ENCODE data around the gene OR10D3.
A peak's percentile ranks its signal among the peaks of the same experiment; 100 is the strongest.
"Not testable (repeated sequence)": the region's sequence is repeated elsewhere in the genome, so short reads cannot be mapped to it uniquely, and the experiment has no call there.

Gene OR10D3, protein sequence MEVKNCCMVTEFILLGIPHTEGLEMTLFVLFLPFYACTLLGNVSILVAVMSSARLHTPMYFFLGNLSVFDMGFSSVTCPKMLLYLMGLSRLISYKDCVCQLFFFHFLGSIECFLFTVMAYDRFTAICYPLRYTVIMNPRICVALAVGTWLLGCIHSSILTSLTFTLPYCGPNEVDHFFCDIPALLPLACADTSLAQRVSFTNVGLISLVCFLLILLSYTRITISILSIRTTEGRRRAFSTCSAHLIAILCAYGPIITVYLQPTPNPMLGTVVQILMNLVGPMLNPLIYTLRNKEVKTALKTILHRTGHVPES

DNA sequence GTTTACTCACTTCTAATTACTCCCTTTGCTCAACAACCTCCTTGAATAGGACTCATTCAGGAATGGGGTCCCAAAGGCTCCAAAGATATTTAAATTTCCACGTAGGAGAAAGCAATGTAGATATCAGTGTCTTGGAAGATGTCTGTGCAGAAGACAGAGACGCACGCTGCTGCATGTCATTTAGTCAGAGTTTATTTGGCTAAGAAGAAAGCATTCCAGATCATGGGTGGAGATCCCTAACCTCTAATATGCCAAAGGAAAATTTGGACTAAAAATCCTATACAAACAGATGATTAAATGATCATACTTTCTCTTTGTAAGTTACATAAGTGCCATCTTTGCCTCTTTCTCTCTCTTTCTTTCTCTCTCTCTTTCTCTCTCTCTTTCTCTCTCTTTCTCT is at the start of gene OR10D3:
OR10D3 (plus strand) TSS at position 278 of the 400 bp plus-strand sequence. CDS start 1,925 bp downstream, outside the sequence.
- DNase-seq, result no peak

DNA sequence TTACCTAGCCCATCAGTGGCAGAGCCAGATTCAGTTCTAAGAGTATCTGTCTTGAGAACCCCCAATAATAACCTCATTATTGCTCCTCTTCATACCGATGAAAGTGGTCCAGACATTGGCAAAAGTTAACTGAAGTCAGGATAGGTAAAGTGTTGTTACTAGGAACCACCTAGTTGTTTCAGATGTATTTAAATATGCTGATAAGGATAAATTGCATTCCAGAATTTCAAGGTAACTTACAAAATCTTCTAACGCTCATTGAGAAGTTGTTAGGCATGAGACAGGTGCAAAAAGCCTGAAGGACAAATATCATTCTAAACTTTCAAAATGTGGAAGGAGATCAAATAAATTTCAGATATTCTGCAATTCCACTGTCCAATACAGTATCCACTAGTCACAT is 40.1 kb upstream of the OR10D3 start:
- no peak for DNase-seq

DNA sequence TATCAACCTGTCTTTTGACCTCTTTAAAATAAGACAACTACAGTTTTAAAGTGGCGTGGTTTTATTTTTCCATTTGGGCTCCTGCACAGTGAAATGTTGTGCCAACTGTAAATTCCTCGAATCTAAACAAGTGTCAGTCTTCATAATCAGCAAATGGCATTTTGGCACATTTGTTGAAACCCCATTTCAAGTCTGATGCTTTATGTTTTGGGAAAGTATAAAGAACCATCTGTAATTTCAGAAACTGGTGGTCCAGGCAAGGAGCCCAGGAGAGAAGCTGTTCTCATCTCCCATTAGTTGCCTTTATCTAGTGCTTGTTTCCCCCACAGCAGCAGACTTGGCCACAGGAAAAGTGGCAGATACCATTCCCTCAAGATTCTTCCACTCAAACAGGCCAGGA is 35.2 kb upstream of the OR10D3 start:
- no peak for DNase-seq

DNA sequence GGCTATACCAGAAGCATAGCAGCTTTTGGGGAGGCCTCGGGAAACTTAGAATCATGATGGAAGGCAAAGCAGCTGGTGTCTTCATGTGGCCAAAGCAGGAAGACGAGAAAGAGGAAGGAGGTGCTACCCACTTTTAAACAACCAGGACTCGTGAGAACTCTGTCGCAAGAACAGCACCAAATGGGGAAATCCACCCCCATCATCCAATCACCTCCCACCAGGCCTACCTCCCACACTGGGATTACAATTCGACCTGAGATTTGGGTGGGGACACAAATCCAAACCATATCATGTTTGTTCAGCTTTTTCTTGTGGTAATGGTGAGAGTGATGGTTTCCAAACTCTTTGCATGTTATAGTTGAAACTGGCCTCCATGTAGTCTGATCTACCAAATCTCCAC is 32.5 kb upstream of the OR10D3 start:
- DNase-seq, result no peak

DNA sequence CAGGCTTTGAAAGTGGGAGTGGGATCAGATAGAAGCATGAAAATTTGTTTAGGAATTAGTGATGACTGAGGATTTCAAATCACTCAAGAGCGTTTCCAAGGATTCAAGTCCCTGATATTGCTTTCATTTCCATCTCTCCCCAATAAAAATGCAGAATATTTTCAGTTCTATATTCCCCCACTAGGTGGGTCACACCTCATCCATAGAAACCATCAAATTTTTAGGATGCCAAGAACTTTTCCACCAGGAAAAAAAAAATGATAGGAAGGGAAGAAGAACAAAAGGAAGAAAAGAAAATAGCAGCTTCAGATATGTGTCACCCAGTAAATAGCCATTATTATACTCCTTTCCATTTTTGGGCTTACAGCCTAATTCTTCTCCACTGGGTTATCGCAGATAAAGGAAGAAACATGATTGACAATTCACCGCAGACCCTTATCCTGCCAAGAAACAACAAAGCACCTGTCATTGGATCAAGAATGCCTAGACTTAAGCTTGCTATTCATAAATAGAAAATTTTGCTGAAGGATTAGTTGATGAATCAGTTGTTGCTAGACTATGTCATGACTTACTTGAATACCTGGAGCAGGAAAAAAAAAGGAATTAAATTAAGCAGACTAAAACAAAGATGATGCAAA is 30.3 kb upstream of the OR10D3 start:
- DNase-seq, result no peak

DNA sequence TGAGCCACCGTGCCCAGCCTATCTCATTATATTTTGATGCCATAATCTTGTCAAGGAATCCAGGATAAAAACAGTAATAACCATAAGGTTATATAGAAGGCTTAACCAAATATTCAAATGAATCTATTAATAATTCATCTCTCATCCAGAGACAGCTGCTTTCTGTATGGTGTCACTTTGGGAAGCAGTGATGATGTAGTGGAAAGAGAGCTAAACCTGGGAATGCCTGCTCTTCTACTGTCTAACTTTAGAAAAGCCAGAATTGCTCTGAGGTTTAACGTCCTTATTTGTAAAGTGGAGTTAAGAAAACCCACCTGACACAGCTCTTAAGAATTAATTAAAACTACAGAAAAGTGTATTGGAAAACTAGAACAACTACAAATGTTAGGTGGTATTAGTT is 29.3 kb upstream of the OR10D3 start:
- DNase-seq, result no peak

DNA sequence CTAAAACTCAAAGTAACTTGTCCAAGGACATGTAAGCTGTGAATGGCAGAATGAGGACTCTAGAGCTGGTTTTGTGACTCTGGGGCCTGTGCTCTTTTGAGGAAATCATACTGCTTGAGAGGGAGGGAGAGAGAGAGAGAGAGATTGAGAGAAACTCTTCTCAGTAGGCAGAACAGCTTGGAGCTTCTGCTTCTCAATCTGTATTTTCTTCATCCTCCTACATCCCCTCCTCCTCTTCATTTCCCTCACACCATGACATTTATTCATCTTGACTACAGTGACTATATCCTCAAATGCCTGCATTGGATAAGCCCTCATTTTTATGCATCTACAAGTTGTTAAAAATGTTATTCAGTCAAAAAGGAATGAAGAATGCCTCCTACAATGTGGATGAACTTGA is 23.7 kb upstream of the OR10D3 start:
- no peak for DNase-seq

DNA sequence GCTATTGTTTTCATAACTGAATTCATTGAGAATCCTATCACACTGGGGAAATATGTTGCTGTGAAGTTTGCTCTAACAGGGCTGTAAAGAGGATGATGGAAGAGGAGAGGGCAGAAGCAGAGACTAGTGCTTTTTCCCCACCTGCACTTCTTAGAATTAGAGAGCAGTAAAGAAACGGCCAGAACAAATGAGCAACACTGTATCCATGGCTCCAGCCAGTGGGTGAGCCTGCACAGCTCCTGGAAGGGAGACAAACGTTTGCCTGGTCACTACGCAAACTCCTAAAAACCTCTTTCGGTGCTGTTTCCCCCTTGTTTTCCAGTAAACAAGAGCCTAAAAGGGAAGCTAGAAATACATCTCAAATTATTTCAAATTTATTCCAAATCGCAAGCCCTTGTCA is 22.2 kb upstream of the OR10D3 start:
- DNase-seq, result no peak

DNA sequence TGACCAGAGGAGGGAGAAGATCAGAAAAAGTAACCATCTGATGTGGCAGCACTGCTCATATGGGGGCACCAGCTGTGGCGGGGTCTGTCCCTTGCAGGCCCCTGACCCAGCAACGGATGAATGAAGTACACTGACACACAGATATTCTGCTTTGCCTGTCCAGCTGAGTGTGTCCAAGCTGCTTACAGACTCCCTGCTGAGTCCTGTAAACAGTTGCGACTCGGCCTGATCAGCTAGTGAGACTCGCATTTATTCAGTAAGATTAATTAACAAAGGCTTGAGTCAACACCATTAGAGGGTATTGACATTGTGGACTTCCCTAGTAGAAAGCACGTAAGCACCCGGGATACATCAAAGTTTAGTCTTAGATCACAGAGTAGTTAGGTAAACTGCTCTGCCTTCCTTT is 15.3 kb upstream of the OR10D3 start:
- no peak for DNase-seq

DNA sequence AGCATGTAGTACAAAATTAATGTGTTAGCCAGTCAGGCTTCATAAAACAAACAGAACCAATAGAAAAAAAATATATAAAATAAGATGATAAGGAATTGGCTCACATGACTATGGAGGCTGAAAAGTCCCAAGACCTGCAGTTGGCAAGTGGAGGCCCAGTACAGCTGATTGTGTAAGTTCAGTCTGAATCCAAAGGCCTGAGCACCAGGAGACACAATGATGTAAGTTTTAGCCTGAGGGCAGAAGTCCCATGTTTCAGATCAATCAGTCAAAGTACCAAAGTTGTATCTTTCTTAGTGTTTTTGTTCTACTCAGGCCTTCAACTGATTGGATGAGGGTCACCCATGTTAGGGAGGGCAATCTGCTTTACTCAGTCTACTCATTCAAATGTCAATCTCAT is 14.3 kb upstream of the OR10D3 start:
- no peak for DNase-seq

DNA sequence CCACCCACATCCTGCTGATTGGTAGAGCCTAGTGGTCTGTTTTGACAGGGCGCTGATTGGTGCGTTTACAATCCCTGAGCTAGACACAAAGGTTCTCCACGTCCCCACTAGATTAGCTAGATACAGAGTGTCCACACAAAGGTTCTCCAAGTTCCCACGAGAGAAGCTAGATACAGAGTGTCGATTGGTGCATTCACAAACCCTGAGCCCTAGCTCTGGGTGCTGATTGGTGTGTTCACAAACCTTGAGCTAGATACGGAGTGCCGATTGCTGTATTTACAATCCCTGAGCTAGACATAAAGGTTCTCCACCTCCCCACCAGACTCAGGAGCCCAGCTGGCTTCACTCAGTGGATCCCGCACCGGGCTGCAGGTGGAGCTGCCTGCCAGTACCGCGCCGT is 12.8 kb upstream of the OR10D3 start:
- DNase-seq, result not testable (repeated sequence)

DNA sequence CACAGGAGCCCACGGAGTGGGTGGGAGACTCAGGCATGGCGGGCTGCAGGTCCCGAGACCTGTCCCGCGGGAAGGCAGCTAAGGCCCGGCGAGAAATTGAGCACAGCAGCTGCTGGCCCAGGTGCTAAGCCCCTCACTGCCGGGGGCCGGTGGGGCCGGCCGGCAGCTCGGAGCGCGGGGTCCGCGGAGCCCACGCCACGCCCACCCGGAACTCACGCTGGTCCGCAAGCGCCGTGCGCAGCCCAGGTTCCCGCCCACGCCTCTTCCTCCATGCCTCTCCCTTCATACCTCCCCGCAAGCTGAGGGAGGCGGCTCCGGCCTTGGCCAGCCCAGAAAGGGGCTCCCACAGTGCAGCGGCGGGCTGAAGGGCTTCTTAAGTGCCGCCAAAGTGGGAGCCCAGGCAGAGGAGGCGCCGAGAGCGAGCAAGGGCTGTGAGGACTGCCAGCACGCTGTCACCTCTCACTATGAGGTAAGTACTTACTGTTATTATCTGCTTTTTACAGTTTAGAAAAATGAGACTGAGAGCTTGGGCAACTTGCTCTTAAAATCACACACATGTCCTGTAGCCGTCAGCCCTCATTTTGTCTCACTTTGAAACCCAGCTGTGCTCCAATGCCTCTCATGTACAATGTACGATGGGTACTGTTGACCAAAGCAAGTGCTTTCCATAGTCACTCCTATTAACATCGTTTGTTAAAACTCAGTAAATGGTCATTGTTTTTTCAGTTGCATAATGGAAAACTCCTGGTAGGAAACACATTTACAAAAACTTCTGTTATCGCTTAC is 12.2 kb upstream of the OR10D3 start:
- DNase-seq, result no peak

DNA sequence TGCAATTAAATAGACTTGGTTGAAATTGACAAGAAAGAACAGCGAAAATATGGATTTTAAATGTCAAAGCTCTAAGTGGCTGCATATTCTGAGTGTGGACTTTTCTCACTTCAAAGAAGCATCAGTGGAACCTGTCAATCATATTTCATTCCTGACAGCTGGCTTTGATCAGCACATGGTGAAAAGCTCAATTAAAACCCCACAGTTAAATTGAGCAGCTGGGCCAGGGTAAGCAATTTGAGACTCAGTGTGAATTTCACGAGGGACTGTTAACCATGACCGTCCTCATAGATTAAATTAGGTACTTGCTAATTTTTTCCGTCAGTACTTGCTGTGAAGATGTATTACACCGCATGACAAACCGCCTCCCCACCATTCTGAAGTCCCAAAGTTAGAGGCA is 11.0 kb upstream of the OR10D3 start:
- DNase-seq, result no peak

DNA sequence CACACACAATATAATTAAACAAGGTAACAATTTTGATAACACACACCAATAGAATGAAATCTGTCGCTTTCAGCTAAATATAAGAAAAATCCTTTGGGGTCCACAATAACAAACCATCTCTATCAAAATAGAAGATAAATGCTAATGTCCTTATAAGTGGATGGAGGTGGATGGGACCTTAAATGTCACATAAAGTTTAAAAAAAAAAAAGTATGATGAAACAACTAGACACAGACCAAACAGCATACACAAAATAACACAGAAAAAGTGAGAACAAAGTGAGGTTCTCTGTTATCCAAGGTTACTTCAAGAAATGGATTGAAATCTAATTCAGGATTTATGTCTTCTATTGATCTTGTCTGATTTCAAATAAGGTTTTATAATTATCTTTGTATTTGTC is 10.5 kb upstream of the OR10D3 start:
- DNase-seq, result no peak

DNA sequence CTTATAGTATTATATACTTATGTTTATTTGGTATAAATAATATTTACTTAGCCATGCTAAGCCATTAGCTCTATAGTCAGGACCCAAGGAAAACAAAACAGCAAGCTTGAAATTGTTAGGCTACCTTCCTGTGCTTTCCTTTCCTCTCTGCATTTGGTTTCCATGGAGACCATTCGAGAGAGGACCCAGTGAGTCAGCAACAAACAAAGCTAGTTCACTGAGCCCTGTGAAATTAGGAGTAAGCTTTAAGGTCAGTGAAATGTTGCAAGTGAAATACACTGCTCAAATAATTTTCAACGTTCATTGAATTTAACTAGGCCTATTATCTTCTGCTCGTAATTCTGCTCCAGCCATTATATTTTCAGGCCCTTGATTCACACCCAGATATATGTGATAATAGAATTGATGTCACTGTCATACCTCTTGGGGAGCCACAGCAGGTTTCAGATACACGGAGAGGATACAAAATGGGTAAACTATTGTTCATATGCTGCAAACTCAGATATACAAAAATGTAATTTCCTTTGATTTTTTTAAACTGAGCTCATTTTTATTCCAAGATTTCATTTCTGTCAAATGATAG is 9.1 kb upstream of the OR10D3 start:
- DNase-seq, result peak; percentile 1

DNA sequence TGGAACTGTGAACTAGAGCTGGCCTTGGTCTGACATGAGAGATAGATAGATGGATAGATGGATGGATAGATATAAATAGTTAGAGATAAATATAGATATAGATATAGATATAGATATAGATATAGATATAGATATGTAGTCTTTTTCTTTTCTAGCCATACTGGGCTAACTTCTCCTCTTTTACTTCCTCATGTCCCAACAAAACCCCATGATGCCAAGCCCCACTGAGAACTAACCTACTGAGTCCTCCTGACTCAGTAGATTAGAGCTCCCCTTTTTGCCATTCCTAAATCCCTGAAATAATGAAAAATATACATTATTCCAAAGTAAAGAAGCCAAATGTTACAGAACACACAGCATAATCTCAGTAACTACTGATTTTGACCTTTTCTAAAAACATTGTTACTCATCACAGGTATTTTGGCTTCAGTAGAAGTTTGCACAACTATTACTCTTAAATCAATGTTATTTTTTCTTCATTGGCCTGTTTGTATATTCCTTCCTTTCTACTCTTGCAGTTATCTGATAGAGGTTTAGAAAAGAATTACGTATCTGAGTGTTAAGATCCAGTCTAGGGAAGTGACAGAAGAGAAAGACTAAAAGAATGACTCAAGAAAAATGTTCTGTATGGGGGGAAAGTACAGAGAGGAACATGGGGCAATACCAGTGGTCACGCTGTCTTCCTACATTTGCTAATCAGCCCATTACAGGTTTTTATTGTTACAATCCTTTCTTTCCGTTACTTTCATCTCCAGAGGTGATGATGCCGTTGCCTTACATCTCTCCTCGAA is 6.0 kb upstream of the OR10D3 start:
- no peak for DNase-seq

DNA sequence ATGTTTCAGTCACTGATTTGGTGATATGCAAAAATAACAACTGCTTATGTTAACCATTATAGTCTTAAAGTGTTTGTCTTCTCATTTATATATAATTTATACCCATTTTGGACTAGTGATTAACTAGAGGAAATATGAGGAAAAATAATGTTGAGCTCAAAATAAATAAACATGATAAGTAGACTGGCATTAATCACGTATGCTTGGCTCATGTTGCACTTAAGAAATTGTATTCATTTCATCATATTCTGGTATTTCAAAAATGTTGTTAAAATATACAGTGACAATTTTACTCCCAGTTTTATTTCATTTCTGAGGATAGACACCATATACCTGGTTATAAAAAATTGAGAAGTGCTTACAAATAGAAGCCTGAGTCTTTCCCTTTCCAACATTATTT is 3.8 kb upstream of the OR10D3 start:
- no peak for DNase-seq

DNA sequence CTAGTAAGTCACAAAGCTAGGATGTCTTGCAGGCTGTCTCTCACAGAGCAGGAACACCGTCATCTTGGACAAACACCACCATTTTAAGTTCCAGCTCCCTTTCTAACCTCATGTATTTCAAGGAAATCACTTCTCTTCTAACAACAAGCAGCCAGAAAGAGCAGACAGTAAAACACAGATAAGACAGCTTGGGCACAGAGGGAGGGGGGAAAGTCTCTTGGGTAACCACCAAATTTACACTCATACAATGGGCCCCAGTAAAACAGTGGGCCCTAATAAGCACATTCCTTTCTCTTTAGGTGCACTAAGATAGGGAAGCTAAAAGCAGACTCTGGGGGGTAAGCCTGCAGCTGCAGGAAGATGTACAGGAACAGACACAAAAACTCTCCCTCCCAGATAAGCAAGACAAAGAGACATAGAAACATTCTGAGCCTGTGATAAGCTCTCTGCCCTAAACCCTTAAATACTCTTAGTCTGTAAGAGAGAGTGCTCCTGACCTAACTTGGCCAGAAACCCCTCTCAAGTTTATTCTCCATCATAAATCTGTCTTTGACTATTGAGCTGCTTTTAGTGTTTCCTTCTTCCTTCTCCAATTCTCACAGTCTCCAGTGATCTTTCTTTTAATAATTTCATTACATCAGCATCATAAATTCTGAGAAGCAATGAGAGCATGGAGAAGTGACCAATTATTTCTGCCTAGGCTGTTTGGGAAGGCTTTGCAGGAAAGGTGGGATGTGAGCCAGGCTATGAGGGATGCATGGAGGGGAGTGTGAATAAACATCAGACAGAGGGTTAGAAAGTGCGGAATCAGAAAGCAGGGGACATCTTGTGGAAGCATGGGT is 7.4 kb downstream of the OR10D3 start:
- DNase-seq, result no peak

DNA sequence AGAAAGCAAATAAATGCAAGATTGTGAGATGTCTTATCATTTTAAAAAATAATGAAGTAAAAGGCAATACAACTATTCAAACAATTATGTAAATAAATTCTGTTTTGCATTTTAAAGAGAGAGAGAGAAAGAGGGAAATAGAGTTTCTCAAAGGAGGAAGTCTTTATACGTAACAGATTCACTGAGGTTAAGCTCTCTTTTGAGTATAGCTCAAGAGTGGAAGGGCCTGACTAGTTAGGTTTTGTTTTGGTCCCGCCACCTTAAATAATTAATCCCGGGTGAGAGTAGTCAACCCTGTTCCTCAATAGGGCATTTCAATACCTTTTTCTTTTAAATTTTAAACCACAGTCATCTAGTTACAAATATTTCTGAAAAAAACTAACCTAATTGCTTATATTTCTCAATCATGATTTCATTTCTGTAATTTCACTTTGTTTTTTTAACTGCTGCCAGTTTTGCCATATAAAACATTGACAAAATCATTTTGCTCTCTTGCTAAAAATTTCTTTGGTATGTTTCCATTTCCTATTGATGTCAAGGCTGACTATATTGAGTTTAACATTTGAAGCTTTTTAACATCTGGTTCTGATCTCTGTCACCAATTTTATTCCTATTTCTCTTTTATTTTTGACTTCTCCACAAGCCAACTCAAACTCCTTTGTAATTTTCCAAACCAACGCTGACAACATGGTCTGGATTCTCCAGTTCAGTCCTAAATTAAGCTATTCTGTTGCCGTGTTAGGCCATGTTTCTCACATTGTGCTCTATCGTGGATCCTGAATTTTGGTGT is 10.3 kb downstream of the OR10D3 start:
- DNase-seq, result peak; percentile 5

DNA sequence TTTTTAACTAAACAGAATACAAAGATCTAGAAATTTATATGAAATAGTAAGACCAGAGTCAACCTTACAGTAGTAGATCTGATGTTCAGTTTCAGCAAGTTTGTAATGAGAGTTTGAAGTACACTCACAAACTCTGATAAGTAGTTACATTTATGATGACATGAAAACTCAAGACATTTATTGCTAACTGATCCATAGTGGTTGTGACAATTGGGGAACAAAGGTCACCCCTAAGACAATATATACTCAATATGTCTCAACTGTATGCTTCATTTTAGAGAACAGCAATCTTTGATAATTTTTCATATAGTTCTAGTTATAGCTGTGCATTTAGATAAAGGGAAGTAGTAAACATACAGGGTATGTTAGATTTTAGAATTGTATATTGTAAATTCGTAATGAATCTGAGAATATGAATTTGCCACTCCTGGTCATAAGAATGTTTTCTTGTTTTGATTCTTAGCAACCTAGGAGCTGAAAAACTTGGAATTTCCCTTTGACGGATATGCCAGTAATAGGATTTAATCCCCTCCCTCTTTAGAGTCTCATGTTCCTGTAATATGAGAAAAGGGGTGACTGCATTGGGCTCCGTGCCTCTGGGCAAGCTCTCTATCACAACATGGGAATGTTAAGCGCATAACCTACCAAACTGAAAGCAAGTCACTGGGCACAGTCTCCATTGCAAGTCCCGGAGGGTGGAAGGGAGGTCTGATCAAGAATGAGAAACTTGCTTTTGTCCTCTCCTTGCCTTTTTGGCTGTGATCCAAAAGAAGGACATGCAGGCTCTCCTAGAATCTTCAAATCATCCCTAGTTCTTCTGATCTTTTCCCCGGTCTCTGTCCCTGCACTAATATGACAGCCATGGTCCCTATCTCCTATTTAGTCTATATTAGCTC is 11.4 kb downstream of the OR10D3 start:
- DNase-seq, result no peak

Measured in KG1 (cell line).